H9 (cell line): Measurements from ENCODE around the gene LEMD3. TPM values are rescaled to one million over a fixed set of nuclear protein-coding genes. Genes with fewer than 3 reads are reported as not detected.

ENCODE experiments used
- DNase-seq: peaks from one replicate; pipeline ENCODE4 v3.0.0-alpha.2; 2017
- H2AFZ ChIP-seq: one replicate; pipeline ENCODE4 v1.6.1; 2013; ENCODE audit warnings: mild to moderate bottlenecking, low read length, control low read depth, moderate library complexity
- H2AK5ac ChIP-seq: 2 replicates; pipeline ENCODE4 v1.6.1; 2013; ENCODE audit warnings: low read length, control low read depth, mixed read lengths; ENCODE audit not compliant: insufficient read length
- H2BK120ac ChIP-seq: one replicate; pipeline ENCODE4 v1.6.1; 2013; ENCODE audit warnings: low read depth, mild to moderate bottlenecking, low read length, control low read depth, inconsistent platforms; ENCODE audit not compliant: poor library complexity, severe bottlenecking
- H2BK12ac ChIP-seq: 2 replicates; pipeline ENCODE4 v1.6.1; 2013; ENCODE audit warnings: low read length, control low read depth, mixed read lengths, low read depth; ENCODE audit not compliant: insufficient read length
- H2BK15ac ChIP-seq: 2 replicates; pipeline ENCODE4 v1.6.1; 2013; ENCODE audit warnings: low read depth, low read length, control low read depth
- H2BK20ac ChIP-seq: one replicate; pipeline ENCODE4 v1.6.1; 2013; ENCODE audit warnings: low read depth, mild to moderate bottlenecking, low read length, control low read depth, inconsistent platforms; ENCODE audit not compliant: poor library complexity, severe bottlenecking
- H2BK5ac ChIP-seq: 2 replicates; pipeline ENCODE4 v1.6.1; 2013; ENCODE audit warnings: low read length, control low read depth, mixed read lengths; ENCODE audit not compliant: insufficient read length
- H3K14ac ChIP-seq: 2 replicates; pipeline ENCODE4 v1.6.1; 2013; ENCODE audit warnings: low read length, control low read depth; ENCODE audit not compliant: insufficient read depth
- H3K18ac ChIP-seq: 2 replicates; pipeline ENCODE4 v1.6.1; 2013; ENCODE audit warnings: low read depth, mild to moderate bottlenecking, mixed read lengths, low read length, control low read depth; ENCODE audit not compliant: insufficient read length
- H3K23ac ChIP-seq: 2 replicates; pipeline ENCODE4 v1.6.1; 2013; ENCODE audit warnings: low read length, control low read depth, mixed read lengths, low read depth; ENCODE audit not compliant: insufficient read length
- H3K23me2 ChIP-seq: 2 replicates; pipeline ENCODE4 v1.6.1; 2013; ENCODE audit warnings: low read depth, mild to moderate bottlenecking, mixed read lengths, low read length, control low read depth; ENCODE audit not compliant: insufficient read length, poor library complexity, severe bottlenecking
- H3K27ac ChIP-seq: 2 replicates; pipeline ENCODE4 v1.5.1; 2013; ENCODE audit warnings: low read length, control low read depth, mixed read lengths, low read depth; ENCODE audit not compliant: insufficient read length
- H3K27me3 ChIP-seq: 2 replicates; pipeline ENCODE4 v1.6.1; 2013; ENCODE audit warnings: low read length, control low read depth, inconsistent platforms; ENCODE audit not compliant: insufficient read depth
- H3K4ac ChIP-seq: 2 replicates; pipeline ENCODE4 v1.6.1; 2013; ENCODE audit warnings: low read depth, mild to moderate bottlenecking, control low read depth, inconsistent platforms, low read length, moderate library complexity
- H3K4me1 ChIP-seq: 2 replicates; pipeline ENCODE4 v1.6.1; 2013; ENCODE audit warnings: low read length, control low read depth, inconsistent platforms; ENCODE audit not compliant: insufficient read depth
- H3K4me2 ChIP-seq: 2 replicates; pipeline ENCODE4 v1.6.1; 2013; ENCODE audit warnings: low read length, control low read depth, mixed read lengths; ENCODE audit not compliant: insufficient read length, insufficient read depth
- H3K56ac ChIP-seq: 2 replicates; pipeline ENCODE4 v1.6.1; 2013; ENCODE audit warnings: low read depth, mild to moderate bottlenecking, mixed read lengths, low read length, control low read depth; ENCODE audit not compliant: insufficient read length
- H3K79me1 ChIP-seq: 2 replicates; pipeline ENCODE4 v1.6.1; 2013; ENCODE audit warnings: low read depth, mild to moderate bottlenecking, moderate library complexity, low read length, control low read depth, inconsistent platforms; ENCODE audit not compliant: insufficient read depth, poor library complexity, severe bottlenecking
- H3K79me2 ChIP-seq: 2 replicates; pipeline ENCODE4 v1.6.1; 2013; ENCODE audit warnings: low read length, control low read depth, inconsistent platforms; ENCODE audit not compliant: insufficient read depth
- H3K9ac ChIP-seq: 2 replicates; pipeline ENCODE4 v1.6.1; 2013; ENCODE audit warnings: low read length, control low read depth, mixed read lengths; ENCODE audit not compliant: insufficient read length; ENCODE audit errors: extremely low read depth
- H3K9me3 ChIP-seq: one replicate; pipeline ENCODE4 v1.6.1; 2013; ENCODE audit warnings: low read depth, low read length, inconsistent platforms; ENCODE audit not compliant: control insufficient read depth
- H3T11ph ChIP-seq: one replicate; pipeline ENCODE4 v1.6.1; 2013; ENCODE audit warnings: mild to moderate bottlenecking, low read length, control low read depth, inconsistent platforms
- H4K20me1 ChIP-seq: one replicate; pipeline ENCODE4 v1.6.1; 2013; ENCODE audit not compliant: control insufficient read depth, insufficient read length, insufficient read depth
- H4K5ac ChIP-seq: 2 replicates; pipeline ENCODE4 v1.6.1; 2013; ENCODE audit warnings: low read depth, mild to moderate bottlenecking, mixed read lengths, low read length, control low read depth; ENCODE audit not compliant: insufficient read length
- H4K8ac ChIP-seq: replicated peaks from 2 replicates; pipeline ENCODE4 v1.6.1; 2013; ENCODE audit warnings: low read length, control low read depth, mixed read lengths, low read depth; ENCODE audit not compliant: insufficient read length
- H4K91ac ChIP-seq: 2 replicates; pipeline ENCODE4 v1.6.1; 2013; ENCODE audit warnings: low read depth, mild to moderate bottlenecking, moderate library complexity, mixed read lengths, low read length, control low read depth; ENCODE audit not compliant: insufficient read length
- H3K27ac Mint-ChIP-seq, 3 experiments: 2 replicates in 2 of 3; 3 replicates in 1 of 3; pipeline ENCODE4 v1.8.0; 2020 to 2021; ENCODE audit warnings: mixed read lengths in 3 of 3, mild to moderate bottlenecking in 1 of 3, moderate library complexity in 1 of 3
- H3K27me3 Mint-ChIP-seq: 2 replicates; pipeline ENCODE4 v1.8.0; 2021; ENCODE audit warnings: low read depth, mild to moderate bottlenecking, moderate library complexity, mixed read lengths
- H3K36me3 Mint-ChIP-seq, 3 experiments: 2 replicates in 2 of 3; 3 replicates in 1 of 3; pipeline ENCODE4 v1.8.0; 2020 to 2021; ENCODE audit warnings: low read depth in 3 of 3, mixed read lengths in 3 of 3; ENCODE audit not compliant: insufficient read depth in 1 of 3
- H3K4me1 Mint-ChIP-seq, 2 experiments: 2 replicates each; pipeline ENCODE4 v1.8.0; 2020; ENCODE audit warnings: mixed read lengths in 2 of 2
- H3K4me3 Mint-ChIP-seq, 2 experiments: 2 replicates in 1 of 2; 3 replicates in 1 of 2; pipeline ENCODE4 v1.8.0; 2020 to 2021; ENCODE audit warnings: mild to moderate bottlenecking in 2 of 2, mixed read lengths in 2 of 2, moderate library complexity in 1 of 2
- H3K9me3 Mint-ChIP-seq, 2 experiments: 2 replicates in 1 of 2; 3 replicates in 1 of 2; pipeline ENCODE4 v1.8.0; 2020; ENCODE audit warnings: mild to moderate bottlenecking in 2 of 2, mixed read lengths in 2 of 2, moderate library complexity in 1 of 2
- WGBS: extraction: QIAGEN DNeasy Blood & Tissue Kit; methylation state at CpG from one replicate; pipeline ENCODE4 v1.1.7; 2013; ENCODE audit warnings: missing lambda C conversion rate, low lambda C conversion rate, mixed read lengths; ENCODE audit not compliant: insufficient read length; ENCODE audit errors: extremely low coverage; 5-methylcytosine and 5-hydroxymethylcytosine counted together
- total RNA-seq: library from RNA; stranded (reverse); gene quantifications from 2 replicates; pipeline ENCODE4 v1.2.1, GENCODE V29; 2021
- TF ChIP-seq, protein P1 (sequence below): fragments of 200-600 bp; sonication (generic); conservative IDR thresholded peaks from 3 replicates; pipeline ENCODE4 v1.8.0; 2021; ENCODE audit warnings: antibody characterized with exemption, mild to moderate bottlenecking

LEMD3 gene
- total RNA-seq, 1 experiment from 2014 or later: 38.1 TPM

DNA sequence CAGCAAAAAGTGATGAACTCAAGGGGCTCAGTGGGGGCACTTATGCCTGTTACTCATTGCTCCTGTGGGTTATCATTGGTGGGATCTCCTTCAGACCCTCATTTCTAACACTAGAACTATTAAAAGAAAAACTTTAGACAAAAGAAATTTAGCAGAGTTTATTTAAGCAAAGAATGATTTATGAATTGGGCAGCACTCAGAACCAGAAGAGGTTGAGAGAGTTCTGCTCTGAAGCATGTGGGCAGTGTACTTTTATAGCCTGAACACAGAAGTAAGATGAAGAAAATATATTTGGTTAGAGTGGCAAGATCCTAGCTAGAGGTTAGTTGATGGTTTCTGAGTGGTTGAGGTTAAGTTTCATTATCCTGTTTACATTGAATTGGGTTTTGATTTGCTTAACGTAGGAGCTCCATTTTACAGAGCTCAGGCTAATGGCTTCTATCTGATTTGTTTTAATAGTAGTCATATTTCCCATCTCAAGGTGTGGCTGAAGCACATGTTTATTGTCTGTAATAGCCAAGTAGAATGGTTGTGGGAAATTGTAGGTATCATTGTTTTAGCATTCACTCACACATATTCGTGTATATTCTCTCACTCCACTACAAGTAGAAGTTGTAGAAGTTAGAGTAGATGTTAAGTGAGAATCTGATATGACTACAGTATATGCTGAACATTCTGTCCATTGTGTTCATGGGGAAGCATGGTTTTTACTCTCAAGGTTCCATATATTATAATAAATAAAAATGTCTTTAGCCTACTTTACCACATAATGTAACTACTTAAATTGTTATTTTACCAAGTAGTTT, 27.6 kb downstream of the LEMD3 start:
- H2BK12ac ChIP-seq: no peak overlapping the region
- H3K9me3 Mint-ChIP-seq: peaks cover 3 to 4% of the 10 kb centered on the region in 2 experiments; a peak in 3 of 5 replicates
- no peak for DNase-seq

More for the DNA sequence above, 27.6 kb downstream of the LEMD3 start:
- Mint-ChIP-seq H3K36me3 (peaks cover 10 to 18% (median 14%) of the 10 kb centered on the region in 3 experiments; a peak in 5 of 7 replicates), H3K27me3 (no peaks in the 10 kb centered on the region), H3K4me3 (no peak overlapping the region), H3K27ac (no peak overlapping the region), H3K4me1 (peaks cover 38 to 45% of the 10 kb centered on the region in 2 experiments)
- no peak overlapping the region for H2AK5ac ChIP-seq
- H3K23me2 ChIP-seq: no peaks in the 10 kb centered on the region
- no peak overlapping the region for H2BK120ac ChIP-seq
- H3K14ac ChIP-seq: no peak overlapping the region
- H3K9ac ChIP-seq: no peak overlapping the region
- H3K79me1 ChIP-seq: peaks cover 5% of the 10 kb centered on the region
- no peak overlapping the region for H2BK20ac ChIP-seq
- no peak overlapping the region for H3K23ac ChIP-seq
- H2AFZ ChIP-seq: no peak overlapping the region
- no peak overlapping the region for H4K5ac ChIP-seq
- H2BK5ac ChIP-seq: no peak overlapping the region
- no peak overlapping the region for H3K4ac ChIP-seq
- no CpG with 5 or more reads among the region's 2 CpGs for WGBS
- no peaks in the 10 kb centered on the region for H4K20me1 ChIP-seq
- no peaks in the 10 kb centered on the region for H3K27me3 ChIP-seq
- H4K91ac ChIP-seq: no peak overlapping the region
- peaks cover 3% of the 10 kb centered on the region; the same call in 1 of the 2 replicates for H3K4me1 ChIP-seq
- no peak overlapping the region for H3K18ac ChIP-seq
- no peak overlapping the region for H4K8ac ChIP-seq
- H3K79me2 ChIP-seq: peaks cover 14% of the 10 kb centered on the region; the same call in 1 of the 2 replicates
- H3K9me3 ChIP-seq: no peaks in the 10 kb centered on the region
- H3K4me2 ChIP-seq: no peak overlapping the region
- H3K56ac ChIP-seq: no peak overlapping the region
- H3K27ac ChIP-seq: no peak overlapping the region
- H3T11ph ChIP-seq: no peak overlapping the region
- TF ChIP-seq, protein P1, sequence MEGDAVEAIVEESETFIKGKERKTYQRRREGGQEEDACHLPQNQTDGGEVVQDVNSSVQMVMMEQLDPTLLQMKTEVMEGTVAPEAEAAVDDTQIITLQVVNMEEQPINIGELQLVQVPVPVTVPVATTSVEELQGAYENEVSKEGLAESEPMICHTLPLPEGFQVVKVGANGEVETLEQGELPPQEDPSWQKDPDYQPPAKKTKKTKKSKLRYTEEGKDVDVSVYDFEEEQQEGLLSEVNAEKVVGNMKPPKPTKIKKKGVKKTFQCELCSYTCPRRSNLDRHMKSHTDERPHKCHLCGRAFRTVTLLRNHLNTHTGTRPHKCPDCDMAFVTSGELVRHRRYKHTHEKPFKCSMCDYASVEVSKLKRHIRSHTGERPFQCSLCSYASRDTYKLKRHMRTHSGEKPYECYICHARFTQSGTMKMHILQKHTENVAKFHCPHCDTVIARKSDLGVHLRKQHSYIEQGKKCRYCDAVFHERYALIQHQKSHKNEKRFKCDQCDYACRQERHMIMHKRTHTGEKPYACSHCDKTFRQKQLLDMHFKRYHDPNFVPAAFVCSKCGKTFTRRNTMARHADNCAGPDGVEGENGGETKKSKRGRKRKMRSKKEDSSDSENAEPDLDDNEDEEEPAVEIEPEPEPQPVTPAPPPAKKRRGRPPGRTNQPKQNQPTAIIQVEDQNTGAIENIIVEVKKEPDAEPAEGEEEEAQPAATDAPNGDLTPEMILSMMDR: no peak
- peak overlapping the region; percentile 98; the same call in 1 of the 2 replicates for H2BK15ac ChIP-seq
